SK-N-SH (cell line): ENCODE measurements around the gene ANKRD44.

Experiments used
- MXI1 ChIP-seq: IDR thresholded peaks from 2 replicates; pipeline ENCODE4 v1.6.1; 2012; ENCODE audit warnings: mild to moderate bottlenecking, low read depth, low read length, improper control_type of control experiment
- TF ChIP-seq, protein P1 (sequence below): fragments of 200-600 bp; sonication (generic); IDR thresholded peaks from 2 replicates; pipeline ENCODE4 v1.6.1; 2017; ENCODE audit warnings: antibody characterized with exemption, mild to moderate bottlenecking, moderate library complexity

DNA sequence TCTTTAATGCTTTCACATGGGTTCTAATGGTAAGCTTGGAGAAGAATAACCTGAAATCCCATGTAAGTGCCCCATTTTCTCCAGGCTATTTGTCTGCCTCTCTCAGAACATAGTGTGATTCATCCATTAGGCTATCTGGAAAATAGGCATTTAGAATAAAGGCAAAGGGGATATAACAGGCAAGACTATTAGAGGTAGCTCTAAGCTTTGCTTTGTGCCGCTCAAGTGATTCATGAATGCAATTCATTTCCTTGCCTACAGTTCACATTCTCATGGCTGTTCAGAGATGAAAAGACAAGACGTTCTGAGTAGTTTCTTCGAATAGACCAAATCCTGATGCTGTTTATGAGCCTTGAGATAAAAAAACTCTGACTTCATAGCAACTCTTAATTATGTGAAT lies 101.7 kb downstream of the ANKRD44 start:
- TF ChIP-seq MXI1 = no peak
- TF ChIP-seq, protein P1, sequence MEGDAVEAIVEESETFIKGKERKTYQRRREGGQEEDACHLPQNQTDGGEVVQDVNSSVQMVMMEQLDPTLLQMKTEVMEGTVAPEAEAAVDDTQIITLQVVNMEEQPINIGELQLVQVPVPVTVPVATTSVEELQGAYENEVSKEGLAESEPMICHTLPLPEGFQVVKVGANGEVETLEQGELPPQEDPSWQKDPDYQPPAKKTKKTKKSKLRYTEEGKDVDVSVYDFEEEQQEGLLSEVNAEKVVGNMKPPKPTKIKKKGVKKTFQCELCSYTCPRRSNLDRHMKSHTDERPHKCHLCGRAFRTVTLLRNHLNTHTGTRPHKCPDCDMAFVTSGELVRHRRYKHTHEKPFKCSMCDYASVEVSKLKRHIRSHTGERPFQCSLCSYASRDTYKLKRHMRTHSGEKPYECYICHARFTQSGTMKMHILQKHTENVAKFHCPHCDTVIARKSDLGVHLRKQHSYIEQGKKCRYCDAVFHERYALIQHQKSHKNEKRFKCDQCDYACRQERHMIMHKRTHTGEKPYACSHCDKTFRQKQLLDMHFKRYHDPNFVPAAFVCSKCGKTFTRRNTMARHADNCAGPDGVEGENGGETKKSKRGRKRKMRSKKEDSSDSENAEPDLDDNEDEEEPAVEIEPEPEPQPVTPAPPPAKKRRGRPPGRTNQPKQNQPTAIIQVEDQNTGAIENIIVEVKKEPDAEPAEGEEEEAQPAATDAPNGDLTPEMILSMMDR = no peak
